GM23338 (cell line): ENCODE results near the gene SLC25A24.

Experiments
- NANOG ChIP-seq: IDR thresholded peaks from 2 replicates; pipeline ENCODE4 v1.6.1; 2016; ENCODE audit warnings: antibody characterized with exemption, borderline replicate concordance
- POLR2AphosphoS5 ChIP-seq: IDR thresholded peaks from 2 replicates; pipeline ENCODE4 v1.6.1; 2016; ENCODE audit warnings: antibody characterized with exemption, low read depth
- REST ChIP-seq: IDR thresholded peaks from one replicate; pipeline ENCODE4 v1.6.1; 2018; ENCODE audit warnings: antibody characterized with exemption; ENCODE audit not compliant: unreplicated experiment
- TF ChIP-seq, protein P1 (sequence below), 2 experiments: fragments of 200-600 bp in 1 of 2; sonication (generic) in 1 of 2; conservative IDR thresholded peaks; 2 replicates each; pipeline versions ENCODE4 v1.5.1 to v1.6.1; 2016 to 2017; ENCODE audit warnings: antibody characterized with exemption in 2 of 2, low read depth in 2 of 2, mild to moderate bottlenecking in 2 of 2, moderate library complexity in 1 of 2

- TF ChIP-seq, protein P1, sequence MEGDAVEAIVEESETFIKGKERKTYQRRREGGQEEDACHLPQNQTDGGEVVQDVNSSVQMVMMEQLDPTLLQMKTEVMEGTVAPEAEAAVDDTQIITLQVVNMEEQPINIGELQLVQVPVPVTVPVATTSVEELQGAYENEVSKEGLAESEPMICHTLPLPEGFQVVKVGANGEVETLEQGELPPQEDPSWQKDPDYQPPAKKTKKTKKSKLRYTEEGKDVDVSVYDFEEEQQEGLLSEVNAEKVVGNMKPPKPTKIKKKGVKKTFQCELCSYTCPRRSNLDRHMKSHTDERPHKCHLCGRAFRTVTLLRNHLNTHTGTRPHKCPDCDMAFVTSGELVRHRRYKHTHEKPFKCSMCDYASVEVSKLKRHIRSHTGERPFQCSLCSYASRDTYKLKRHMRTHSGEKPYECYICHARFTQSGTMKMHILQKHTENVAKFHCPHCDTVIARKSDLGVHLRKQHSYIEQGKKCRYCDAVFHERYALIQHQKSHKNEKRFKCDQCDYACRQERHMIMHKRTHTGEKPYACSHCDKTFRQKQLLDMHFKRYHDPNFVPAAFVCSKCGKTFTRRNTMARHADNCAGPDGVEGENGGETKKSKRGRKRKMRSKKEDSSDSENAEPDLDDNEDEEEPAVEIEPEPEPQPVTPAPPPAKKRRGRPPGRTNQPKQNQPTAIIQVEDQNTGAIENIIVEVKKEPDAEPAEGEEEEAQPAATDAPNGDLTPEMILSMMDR (conservative IDR thresholded peaks at IDR 0.05; ENCODE audit: low read depth in 2 of 2) = no peak
- TF ChIP-seq REST (no peak), NANOG (no peak), POLR2AphosphoS5 (no peak)
Observed at GRCh38 chr1:108084866-108085477, 115.2 kb downstream of the SLC25A24 start.
